HUES6 (cell line): ENCODE results near the gene KIF1B.
"Not testable (repeated sequence)": the region's sequence is repeated elsewhere in the genome, so short reads cannot be mapped to it uniquely, and the experiment has no call there.

Source experiments
- H3K27ac ChIP-seq: 2 replicates; pipeline ENCODE4 v1.7.0; 2013; ENCODE audit warnings: low read depth, mild to moderate bottlenecking, low read length, inconsistent platforms
- H3K27me3 ChIP-seq: 2 replicates; pipeline ENCODE4 v1.6.1; 2013; ENCODE audit warnings: low read length; ENCODE audit not compliant: control insufficient read depth, insufficient read depth
- H3K36me3 ChIP-seq: 2 replicates; pipeline ENCODE4 v1.6.1; 2013; ENCODE audit warnings: low read length; ENCODE audit not compliant: control insufficient read depth, insufficient read depth
- H3K4me1 ChIP-seq: 2 replicates; pipeline ENCODE4 v1.6.1; 2013; ENCODE audit warnings: low read length; ENCODE audit not compliant: control insufficient read depth, insufficient read depth
- H3K4me3 ChIP-seq: 2 replicates; pipeline ENCODE4 v1.5.1; 2013; ENCODE audit warnings: low read depth, low read length
- H3K9ac ChIP-seq: one replicate; pipeline ENCODE4 v1.6.1; 2013; ENCODE audit warnings: mild to moderate bottlenecking, low read length
- H3K9me3 ChIP-seq: 2 replicates; pipeline ENCODE4 v1.6.1; 2013; ENCODE audit warnings: low read depth, low read length; ENCODE audit not compliant: control insufficient read depth, insufficient read depth

Gene KIF1B

GRCh38 chr1:10396870-10397269 lies 186.5 kb downstream of the KIF1B start:
- Histone ChIP-seq H3K27me3 (no peaks in the 10 kb centered on the region), H3K4me3 (no peak overlapping the region), H3K27ac (no peak overlapping the region), H3K9me3 (peaks cover 5% of the 10 kb centered on the region; the same call in 1 of the 2 replicates), H3K9ac (no peak overlapping the region), H3K36me3 (peaks cover 20% of the 10 kb centered on the region), H3K4me1 (peaks cover 8% of the 10 kb centered on the region)

GRCh38 chr1:10398278-10398733 lies 187.9 kb downstream of the KIF1B start:
- peaks cover 33% of the 10 kb centered on the region for H3K36me3 ChIP-seq
- H3K27me3 ChIP-seq: no peaks in the 10 kb centered on the region
- peak overlapping the region; percentile 77 for H3K9ac ChIP-seq
- H3K4me1 ChIP-seq: peaks cover 8% of the 10 kb centered on the region
- H3K27ac ChIP-seq: no peak overlapping the region
- H3K4me3 ChIP-seq: peak overlapping the region; percentile 97
- peaks cover 5% of the 10 kb centered on the region; the same call in 1 of the 2 replicates for H3K9me3 ChIP-seq

- H3K27me3 ChIP-seq: no peaks in the 10 kb centered on the region
- H3K9me3 ChIP-seq: peaks cover 5% of the 10 kb centered on the region; the same call in 1 of the 2 replicates
- H3K9ac ChIP-seq: peak within 1 kb of the TSS; percentile 94
- peak within 1 kb of the TSS; percentile 93; the same call in 1 of the 2 replicates for H3K27ac ChIP-seq
- peaks cover 8% of the 10 kb centered on the region for H3K4me1 ChIP-seq
- H3K36me3 ChIP-seq: peaks cover 38% of the 10 kb centered on the region
- H3K4me3 ChIP-seq: peak within 1 kb of the TSS; percentile 97
Measured at GRCh38 chr1:10398734-10399443, 188.5 kb downstream of the KIF1B start, which contains the start of gene PGD. PGD (plus strand) TSS chr1:10399064; CDS start chr1:10399118, 54 bp downstream.

GRCh38 chr1:10399444-10399941 lies 189.1 kb downstream of the KIF1B start:
- H3K27ac ChIP-seq: peak overlapping the region; percentile 93; the same call in 1 of the 2 replicates
- peak overlapping the region; percentile 94 for H3K9ac ChIP-seq
- peaks cover 8% of the 10 kb centered on the region for H3K4me1 ChIP-seq
- peaks cover 44% of the 10 kb centered on the region for H3K36me3 ChIP-seq
- H3K4me3 ChIP-seq: peak overlapping the region; percentile 97
- H3K27me3 ChIP-seq: no peaks in the 10 kb centered on the region
- no peaks in the 10 kb centered on the region; the same call in 1 of the 2 replicates for H3K9me3 ChIP-seq

- H3K36me3 ChIP-seq: peaks cover 49% of the 10 kb centered on the region
- no peaks in the 10 kb centered on the region for H3K27me3 ChIP-seq
- peak overlapping the region; percentile 94 for H3K9ac ChIP-seq
- H3K9me3 ChIP-seq: no peaks in the 10 kb centered on the region
- peak overlapping the region; percentile 93; the same call in 1 of the 2 replicates for H3K27ac ChIP-seq
- peak overlapping the region; percentile 97 for H3K4me3 ChIP-seq
- peaks cover 8% of the 10 kb centered on the region for H3K4me1 ChIP-seq
Measured at GRCh38 chr1:10400013-10400412, 189.6 kb downstream of the KIF1B start.

GRCh38 chr1:10401281-10401680 lies 190.9 kb downstream of the KIF1B start:
- Histone ChIP-seq H3K4me3 (no peak overlapping the region), H3K4me1 (peaks cover 8% of the 10 kb centered on the region), H3K27me3 (no peaks in the 10 kb centered on the region), H3K9ac (no peak overlapping the region), H3K36me3 (peaks cover 61% of the 10 kb centered on the region), H3K27ac (no peak overlapping the region), H3K9me3 (no peaks in the 10 kb centered on the region)

- H3K9ac ChIP-seq: no peak overlapping the region
- H3K27me3 ChIP-seq: no peaks in the 10 kb centered on the region
- H3K9me3 ChIP-seq: no peaks in the 10 kb centered on the region
- H3K27ac ChIP-seq: no peak overlapping the region
- peaks cover 77% of the 10 kb centered on the region for H3K36me3 ChIP-seq
- H3K4me1 ChIP-seq: peaks cover 8% of the 10 kb centered on the region
- no peak overlapping the region for H3K4me3 ChIP-seq
Measured at GRCh38 chr1:10402729-10403274, 192.4 kb downstream of the KIF1B start.

- Histone ChIP-seq H3K4me3 (no peak overlapping the region), H3K36me3 (peaks cover 96% of the 10 kb centered on the region), H3K27me3 (no peaks in the 10 kb centered on the region), H3K9me3 (no peaks in the 10 kb centered on the region), H3K4me1 (no peaks in the 10 kb centered on the region), H3K9ac (no peak overlapping the region), H3K27ac (no peak overlapping the region)
Measured at GRCh38 chr1:10407201-10407600, 196.8 kb downstream of the KIF1B start.

GRCh38 chr1:10415211-10415930 lies 205.0 kb downstream of the KIF1B start:
- H3K36me3 ChIP-seq: peaks cover 95% of the 10 kb centered on the region

GRCh38 chr1:10415967-10416366 lies 205.6 kb downstream of the KIF1B start:
- not testable (repeated sequence) for H3K4me1 ChIP-seq, H3K4me3 ChIP-seq, H3K9me3 ChIP-seq, H3K27me3 ChIP-seq
- Histone ChIP-seq H3K9ac (peak overlapping the region; percentile 47), H3K36me3 (peaks cover 94% of the 10 kb centered on the region), H3K27ac (peak overlapping the region; percentile 21; the same call in 1 of the 2 replicates)

More at GRCh38 chr1:10415211-10415930, 205.0 kb downstream of the KIF1B start:
- H3K27ac ChIP-seq: peak overlapping the region; percentile 21; the same call in 1 of the 2 replicates
- H3K4me1 ChIP-seq: peaks cover 7% of the 10 kb centered on the region; the same call in 1 of the 2 replicates
- H3K27me3 ChIP-seq: no peaks in the 10 kb centered on the region
- H3K9me3 ChIP-seq: no peaks in the 10 kb centered on the region
- no peak overlapping the region for H3K4me3 ChIP-seq
- H3K9ac ChIP-seq: peak overlapping the region; percentile 62
